Stimulated activated naive CD4-positive, alpha-beta T cell treated with Interleukin-2 at 50 U/mL for 16 hours (primary cell): ENCODE results near the gene GPATCH3.
A peak's percentile ranks its signal among the peaks of the same experiment; 100 is the strongest.
"Not testable (repeated sequence)": the region's sequence is repeated elsewhere in the genome, so short reads cannot be mapped to it uniquely, and the experiment has no call there.

Experiments used
- DNase-seq: peaks from one replicate; lab custom pipeline; 2025; lab: John Stamatoyannopoulos, UW

Gene GPATCH3

GRCh38 chr1:26900001-26900814 lies at the start of gene GPATCH3:
TSS of gene GPATCH3 (minus strand) at chr1:26900467. CDS start at chr1:26900442, 25 bp downstream.
- DNase-seq, result peak; percentile 83

DNA sequence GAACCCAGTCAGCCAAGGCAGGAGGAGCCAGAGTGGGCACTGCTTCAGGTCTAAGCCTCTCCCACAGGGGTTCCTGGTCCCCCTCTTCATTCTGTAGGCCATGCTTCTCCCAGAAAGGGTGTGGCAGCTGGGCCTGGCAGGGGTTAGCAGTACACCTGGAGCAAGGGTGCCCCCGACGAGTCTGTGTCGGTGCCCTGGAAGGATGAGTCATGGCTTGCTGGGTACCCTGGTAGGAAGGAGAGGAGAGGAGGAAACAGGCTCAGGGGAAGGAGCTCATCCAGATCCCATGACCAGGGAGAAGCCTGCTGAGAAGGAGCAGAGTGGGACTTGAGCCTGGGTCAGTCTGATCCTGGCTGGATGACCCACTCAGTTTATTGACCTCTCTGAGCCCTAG lies 49.7 kb upstream of the GPATCH3 start:
- no peak for DNase-seq

DNA sequence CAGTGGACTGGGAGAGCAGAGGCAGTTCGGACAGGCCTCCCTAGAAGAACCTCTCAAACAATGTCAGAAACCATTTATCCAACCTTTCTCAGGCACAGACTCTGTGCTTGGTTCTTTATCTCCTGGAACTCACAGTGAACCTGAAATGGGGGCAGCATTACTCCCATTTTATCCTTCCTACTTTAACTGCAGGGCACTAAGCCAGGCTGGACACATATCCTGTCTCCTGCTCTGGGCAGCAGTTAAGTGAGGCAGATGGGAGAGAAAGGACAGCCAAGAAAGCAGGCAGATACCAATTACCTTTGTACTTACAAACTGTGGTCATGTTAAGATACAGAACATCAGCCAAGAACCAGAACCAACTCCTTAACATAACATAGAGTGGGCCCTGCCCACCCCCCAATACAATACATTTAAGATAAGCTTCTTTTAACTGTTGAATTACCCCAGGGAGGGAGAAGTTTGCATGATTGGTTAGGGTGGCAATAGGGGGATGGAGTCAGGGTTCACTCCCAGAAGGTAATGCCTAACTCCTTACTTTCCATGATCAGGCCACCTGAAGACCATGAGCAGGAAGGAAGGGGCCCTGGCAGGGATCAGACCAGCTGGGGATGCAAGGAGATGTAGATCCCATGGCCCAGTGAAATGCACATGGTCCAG lies 49.1 kb upstream of the GPATCH3 start:
- DNase-seq, result no peak

DNA sequence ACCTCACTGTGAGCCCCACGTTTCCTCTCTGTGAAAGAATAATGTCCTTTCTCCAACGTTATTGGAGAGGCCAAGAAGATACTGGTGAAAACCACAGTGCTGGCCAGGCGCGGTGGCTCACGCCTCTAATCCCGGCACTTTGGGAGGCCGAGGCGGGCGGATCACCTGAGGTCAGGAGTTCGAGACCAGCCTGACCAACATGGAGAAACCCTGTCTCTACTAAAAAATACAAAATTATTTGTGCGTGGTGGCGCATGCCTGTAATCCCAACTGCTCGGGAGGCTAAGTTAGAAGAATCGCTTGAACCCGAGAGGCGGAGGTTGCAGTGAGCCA lies 48.4 kb upstream of the GPATCH3 start:
- DNase-seq, result not testable (repeated sequence)

GRCh38 chr1:26946270-26946669 lies 46.0 kb upstream of the GPATCH3 start:
- DNase-seq, result no peak

- DNase-seq, result no peak
These were observed 45.5 kb upstream of the GPATCH3 start for GRCh38 chr1:26945728-26946127.

DNA sequence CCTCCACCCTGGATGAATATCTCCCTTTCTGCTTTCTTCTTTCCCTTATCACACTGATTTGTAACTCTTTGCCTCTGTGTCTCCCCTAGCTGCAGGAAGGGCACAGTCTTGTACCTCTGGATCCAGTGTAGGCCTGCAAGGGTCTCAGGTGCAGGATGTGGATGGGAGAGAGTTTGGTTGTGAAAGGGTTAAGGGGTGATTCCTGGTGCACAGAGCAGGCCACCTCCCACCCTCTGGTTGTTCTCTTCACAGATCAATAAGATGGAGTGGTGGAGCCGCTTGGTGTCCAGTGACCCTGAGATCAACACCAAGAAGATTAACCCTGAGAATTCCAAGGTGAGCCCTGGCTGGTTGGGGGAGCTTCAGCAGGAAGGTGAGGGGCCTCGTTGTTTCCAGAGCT lies 44.9 kb upstream of the GPATCH3 start:
- no peak for DNase-seq

- DNase-seq, result no peak
These were observed 42.4 kb upstream of the GPATCH3 start for GRCh38 chr1:26942656-26943055.

GRCh38 chr1:26941311-26941710 lies 41.0 kb upstream of the GPATCH3 start:
- DNase-seq, result no peak

DNA sequence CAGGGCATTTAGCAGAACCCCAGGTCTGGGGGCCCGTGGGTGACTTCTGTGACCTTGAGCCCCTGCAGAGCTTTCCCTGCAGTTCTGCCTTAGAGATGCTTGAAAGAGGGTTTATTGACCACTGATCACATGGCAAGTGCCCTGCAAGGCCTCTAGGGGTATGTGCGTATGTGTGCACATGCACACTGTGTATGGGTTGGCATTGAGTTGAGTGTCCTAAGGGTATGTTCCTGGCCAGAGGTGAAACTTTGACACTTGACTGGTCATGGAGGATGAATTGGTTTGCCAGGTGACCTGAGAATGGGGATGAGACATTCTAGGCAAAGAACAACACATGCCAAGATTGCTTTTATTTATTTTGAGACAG lies 38.4 kb upstream of the GPATCH3 start:
- no peak for DNase-seq

DNA sequence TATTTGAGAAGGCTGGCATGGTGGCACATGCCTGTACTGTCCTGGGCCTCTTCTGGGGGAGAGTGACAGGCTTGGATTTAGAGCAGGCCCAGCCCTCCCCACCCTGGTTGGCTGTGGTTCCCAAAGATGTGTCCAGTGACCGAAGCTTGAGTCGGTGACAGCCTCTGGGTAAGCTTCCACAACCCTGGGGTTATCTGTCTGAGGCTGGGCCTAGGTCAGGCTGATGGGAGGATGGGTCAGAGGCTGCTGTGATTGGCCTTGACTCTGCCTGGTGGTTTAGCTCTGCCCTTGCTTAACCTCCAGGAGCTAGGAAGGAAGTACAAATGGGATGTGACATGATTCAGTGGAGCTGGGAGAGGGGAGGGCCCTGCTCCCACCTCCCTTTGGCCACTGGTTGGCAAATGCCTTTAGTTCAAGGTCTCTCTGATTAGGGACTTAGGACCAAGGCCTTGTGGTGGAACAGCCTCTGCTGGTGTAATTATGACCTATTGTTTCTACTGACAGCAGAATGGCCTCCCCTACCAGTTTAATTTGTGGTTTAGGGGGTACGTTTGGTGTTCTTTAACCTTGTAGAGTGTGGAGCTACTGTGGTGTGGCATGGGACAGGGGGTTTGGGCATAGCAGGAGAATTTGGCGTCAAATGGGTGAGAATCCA lies 37.9 kb upstream of the GPATCH3 start:
- no peak for DNase-seq

- DNase-seq, result no peak
These were observed 36.6 kb upstream of the GPATCH3 start for GRCh38 chr1:26936823-26937222.

DNA sequence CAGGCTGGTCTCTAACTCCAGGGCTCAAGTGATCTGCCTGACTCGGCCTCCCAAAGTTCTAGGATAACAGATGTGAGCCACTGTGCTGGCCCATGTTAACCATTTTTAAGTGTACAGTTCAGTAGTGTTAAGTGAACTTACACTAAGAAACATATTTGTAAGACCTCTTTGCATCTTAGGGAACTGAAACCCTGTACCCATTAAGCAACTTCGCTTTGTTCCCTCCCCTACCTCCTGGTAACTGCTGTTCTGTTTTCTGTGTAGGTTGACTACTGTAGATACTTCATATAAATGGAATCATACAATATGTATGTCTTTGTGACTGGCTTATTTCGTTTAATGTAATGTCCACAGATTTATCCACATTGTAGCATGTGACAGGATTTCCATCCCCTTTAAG lies 32.3 kb upstream of the GPATCH3 start:
- no peak for DNase-seq

DNA sequence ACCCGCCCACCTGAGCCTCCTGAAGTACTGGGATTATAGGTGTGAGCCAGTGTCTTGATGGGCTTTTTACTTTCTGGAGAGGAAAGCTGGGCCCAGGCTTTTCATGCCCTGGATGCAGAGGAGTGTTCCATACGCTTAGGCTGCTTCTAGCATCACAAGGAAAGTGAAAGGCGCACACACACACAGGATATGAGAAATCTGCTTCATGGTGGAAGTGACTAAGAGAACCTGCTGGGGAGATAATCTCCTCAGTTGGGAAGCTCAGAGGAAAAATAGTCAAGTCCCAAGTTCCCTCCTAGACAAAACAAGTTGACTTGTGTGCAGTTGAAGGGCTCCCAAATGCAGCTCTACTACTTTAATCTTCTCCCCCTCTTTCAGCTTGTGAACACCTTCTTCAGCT lies 23.4 kb upstream of the GPATCH3 start:
- DNase-seq, result no peak

DNA sequence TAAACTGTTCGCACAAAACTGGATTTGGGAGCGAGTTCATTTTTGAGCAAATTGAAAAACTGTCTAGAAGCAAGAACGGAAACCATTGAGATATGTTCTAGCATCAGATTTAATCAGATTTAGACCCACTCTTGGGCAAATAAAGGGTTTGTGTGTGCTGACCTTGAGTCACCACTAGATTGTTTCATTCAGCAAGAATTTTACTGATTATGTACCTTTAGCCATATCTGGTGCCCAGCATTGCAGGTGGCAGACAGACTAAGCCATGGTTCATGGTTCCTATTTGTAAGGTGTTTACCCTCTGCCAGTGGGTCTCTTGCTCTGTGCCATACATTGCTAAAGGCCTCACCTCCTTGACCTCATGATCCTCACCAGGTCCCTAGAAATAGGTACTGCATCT lies 22.6 kb upstream of the GPATCH3 start:
- DNase-seq, result no peak

- no peak for DNase-seq
These were observed 22.1 kb upstream of the GPATCH3 start for GRCh38 chr1:26922431-26922729.

- DNase-seq, result peak; percentile 96
These were observed 21.5 kb upstream of the GPATCH3 start, which contains the start of gene NUDC for GRCh38 chr1:26921540-26922430. TSS of gene NUDC (plus strand) at chr1:26921743. CDS start at chr1:26921849, 106 bp downstream.

DNA sequence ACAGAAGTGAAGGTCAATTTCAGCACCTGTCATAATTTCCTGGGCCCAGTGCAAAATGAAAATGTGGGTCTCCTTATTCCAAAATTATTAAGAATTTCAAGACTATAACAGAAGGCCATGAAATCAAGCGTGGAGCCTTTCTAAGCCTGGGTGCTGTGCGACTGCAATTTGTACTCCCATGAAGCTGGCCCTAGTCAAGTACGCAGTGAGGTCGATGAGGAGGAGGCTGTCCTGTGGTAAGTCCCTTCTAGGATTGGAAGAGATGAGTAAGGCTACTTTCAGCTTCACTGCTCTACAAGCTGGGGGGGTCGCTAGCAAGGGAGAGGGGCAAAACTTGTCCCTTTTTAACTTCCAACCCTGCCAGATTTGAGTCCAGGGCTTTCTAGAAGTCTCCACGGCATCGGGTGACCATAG lies 20.9 kb upstream of the GPATCH3 start:
- no peak for DNase-seq

DNA sequence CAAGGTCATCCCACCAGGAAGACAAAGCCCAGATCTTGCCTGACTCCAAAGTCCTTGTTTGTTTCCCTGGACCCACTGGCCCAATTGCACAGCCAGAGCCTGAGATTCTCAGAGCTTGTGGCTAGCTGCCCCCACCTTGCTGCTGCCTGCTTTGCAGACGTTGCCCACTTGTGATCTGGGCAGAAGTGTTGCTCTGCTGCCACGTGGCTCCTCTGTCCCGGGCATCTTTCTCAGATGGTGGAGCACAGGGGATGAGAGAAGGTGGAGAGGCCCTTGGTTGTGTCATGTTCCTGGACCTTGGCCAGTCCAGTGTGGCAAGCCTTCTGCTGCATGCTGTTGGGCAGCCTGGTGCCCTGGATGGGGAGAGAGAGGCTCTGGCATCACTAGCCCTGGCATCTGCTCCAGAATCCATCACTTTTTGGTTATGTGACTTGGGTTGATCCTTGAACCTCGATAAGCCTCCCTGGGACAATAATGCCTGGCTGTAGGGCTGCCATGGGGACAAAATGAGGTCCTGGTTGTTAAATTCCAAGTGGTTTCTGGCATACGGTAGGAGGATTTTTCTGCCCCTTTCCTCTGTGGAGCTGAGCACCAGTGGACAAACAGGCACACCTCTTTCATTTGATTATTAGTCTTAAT lies 15.1 kb upstream of the GPATCH3 start:
- DNase-seq, result no peak

DNA sequence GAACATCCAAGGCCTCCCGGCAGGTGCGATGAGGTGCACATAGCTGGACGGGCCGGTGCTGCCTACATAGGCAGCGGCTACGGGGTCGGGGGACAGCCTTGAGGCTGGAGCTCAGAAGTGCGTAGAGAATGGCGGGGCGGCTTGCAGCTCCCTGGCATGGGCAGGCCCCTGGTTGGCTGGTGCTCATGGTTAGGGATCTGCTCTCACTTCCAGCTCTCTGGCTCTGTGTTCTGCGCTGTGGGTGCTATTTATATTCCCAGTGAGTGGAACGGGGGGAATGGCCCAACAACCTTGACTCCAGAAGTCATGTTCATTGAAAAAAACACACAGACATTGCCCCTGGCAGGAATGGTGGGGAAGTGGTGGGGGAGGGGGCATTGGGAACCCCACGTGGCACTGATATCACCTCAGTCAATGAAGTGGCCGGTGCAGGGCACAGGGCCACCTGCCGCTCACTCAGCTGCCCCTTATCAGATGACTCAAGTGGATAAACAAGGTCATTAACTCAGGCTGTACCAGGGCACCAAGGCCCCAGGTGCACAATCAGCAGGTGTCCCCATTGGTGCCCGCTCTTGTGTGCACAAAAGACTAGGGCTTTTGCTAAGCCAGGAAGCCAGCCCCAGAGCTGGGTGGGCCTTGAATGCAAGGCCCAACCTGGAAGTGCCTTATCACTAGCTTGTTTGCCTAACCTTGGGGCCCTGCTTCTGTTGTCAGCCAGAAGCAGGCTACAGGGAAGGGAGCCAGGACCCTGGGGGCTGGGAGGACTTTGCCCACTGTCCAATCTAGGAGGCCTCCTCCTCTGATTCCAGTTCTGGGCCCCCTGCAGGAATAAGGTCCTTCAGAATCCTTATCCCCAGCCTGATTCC lies 13.7 kb upstream of the GPATCH3 start, which contains the start of gene NR0B2:
TSS of gene NR0B2 (minus strand) at position 222 of the 866 bp plus-strand sequence. CDS start at position 187, 35 bp downstream.
- DNase-seq, result no peak

GRCh38 chr1:26913389-26913753 lies 13.1 kb upstream of the GPATCH3 start:
- no peak for DNase-seq
